Breast epithelium (tissue), 3 donors: Measurements from ENCODE around the gene CD86.

Experiments
- POLR2A ChIP-seq: fragments of 450-650 bp; IDR thresholded peaks from one replicate; pipeline ENCODE4 v1.6.1; 2016; ENCODE audit warnings: antibody characterized with exemption, mild to moderate bottlenecking, moderate library complexity
- TF ChIP-seq, protein P1 (sequence below), 3 donors: fragments of 450-650 bp; IDR thresholded peaks; one replicate each; pipeline ENCODE4 v1.5.1; 2016 to 2017; ENCODE audit warnings: antibody characterized with exemption in 3 of 3, mild to moderate bottlenecking in 3 of 3, moderate library complexity in 3 of 3

GRCh38 chr3:122148941-122149627, 93.9 kb downstream of the CD86 start:
- TF ChIP-seq, protein P1, sequence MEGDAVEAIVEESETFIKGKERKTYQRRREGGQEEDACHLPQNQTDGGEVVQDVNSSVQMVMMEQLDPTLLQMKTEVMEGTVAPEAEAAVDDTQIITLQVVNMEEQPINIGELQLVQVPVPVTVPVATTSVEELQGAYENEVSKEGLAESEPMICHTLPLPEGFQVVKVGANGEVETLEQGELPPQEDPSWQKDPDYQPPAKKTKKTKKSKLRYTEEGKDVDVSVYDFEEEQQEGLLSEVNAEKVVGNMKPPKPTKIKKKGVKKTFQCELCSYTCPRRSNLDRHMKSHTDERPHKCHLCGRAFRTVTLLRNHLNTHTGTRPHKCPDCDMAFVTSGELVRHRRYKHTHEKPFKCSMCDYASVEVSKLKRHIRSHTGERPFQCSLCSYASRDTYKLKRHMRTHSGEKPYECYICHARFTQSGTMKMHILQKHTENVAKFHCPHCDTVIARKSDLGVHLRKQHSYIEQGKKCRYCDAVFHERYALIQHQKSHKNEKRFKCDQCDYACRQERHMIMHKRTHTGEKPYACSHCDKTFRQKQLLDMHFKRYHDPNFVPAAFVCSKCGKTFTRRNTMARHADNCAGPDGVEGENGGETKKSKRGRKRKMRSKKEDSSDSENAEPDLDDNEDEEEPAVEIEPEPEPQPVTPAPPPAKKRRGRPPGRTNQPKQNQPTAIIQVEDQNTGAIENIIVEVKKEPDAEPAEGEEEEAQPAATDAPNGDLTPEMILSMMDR (IDR thresholded peaks at IDR 0.05) = no peak
- no peak for TF ChIP-seq POLR2A
